ENCODE measurements around the gene TMEM203. TPM values are rescaled to one million over a fixed set of nuclear protein-coding genes. Genes with fewer than 3 reads are reported as not detected.

TMEM203 gene
- total RNA-seq, 2 donors from 2014 or later: 32.9 to 34.5 TPM

- ATAC-seq (no peak), DNase-seq (no peak)
- intact Hi-C loops (cut with DNase I): no loop called here
Observed at GRCh38 chr9:137204731-137205125, 720 bp downstream of the TMEM203 start.

GRCh38 chr9:137202966-137203365 is 2.5 kb downstream of the TMEM203 start:
- no peak for DNase-seq
- ATAC-seq: no peak
- intact Hi-C loops (cut with DNase I): no loop called here

- no peak for DNase-seq
- ATAC-seq: no peak
- intact Hi-C loops (cut with DNase I): no loop called here
Observed at GRCh38 chr9:137201205-137201868, 4.1 kb downstream of the TMEM203 start.

- ATAC-seq: peak; percentile 98
- intact Hi-C loops (cut with DNase I): no loop called here
- peak; percentile 100 for DNase-seq
Observed at GRCh38 chr9:137200311-137201204, 4.9 kb downstream of the TMEM203 start, which contains the start of gene TPRN. TPRN (minus strand) TSS chr9:137200741; CDS start chr9:137200711, 30 bp downstream.

GRCh38 chr9:137199411-137200121 is 5.9 kb downstream of the TMEM203 start:
- DNase-seq: no peak
- intact Hi-C loops (cut with DNase I): no loop called here
- no peak for ATAC-seq

- intact Hi-C loops (cut with DNase I): no loop called here
- DNase-seq (no peak), ATAC-seq (no peak)
Observed at GRCh38 chr9:137198902-137199283, 6.6 kb downstream of the TMEM203 start.

- DNase-seq (no peak), ATAC-seq (no peak)
- intact Hi-C loops (cut with DNase I): no loop called here
Observed at GRCh38 chr9:137198051-137198901, 7.2 kb downstream of the TMEM203 start.

- DNase-seq (no peak), ATAC-seq (no peak)
- intact Hi-C loops (cut with DNase I): no loop called here
Observed at GRCh38 chr9:137195525-137196220, 9.8 kb downstream of the TMEM203 start.

GRCh38 chr9:137194909-137195308 is 10.5 kb downstream of the TMEM203 start:
- intact Hi-C loops (cut with DNase I): no loop called here
- DNase-seq: no peak
- ATAC-seq: no peak

- ATAC-seq (no peak), DNase-seq (no peak)
- intact Hi-C loops (cut with DNase I): no loop called here
Observed at GRCh38 chr9:137194388-137194787, 11.1 kb downstream of the TMEM203 start.

GRCh38 chr9:137193771-137194170 is 11.7 kb downstream of the TMEM203 start:
- intact Hi-C loops (cut with DNase I): no loop called here
- ATAC-seq: no peak
- no peak for DNase-seq

GRCh38 chr9:137192859-137193258 is 12.6 kb downstream of the TMEM203 start:
- intact Hi-C loops (cut with DNase I): no loop called here
- ATAC-seq (no peak), DNase-seq (no peak)

GRCh38 chr9:137192448-137192780 is 13.0 kb downstream of the TMEM203 start:
- ATAC-seq: no peak
- intact Hi-C loops (cut with DNase I): no loop called here
- no peak for DNase-seq

- DNase-seq: no peak
Observed at GRCh38 chr9:137191691-137192447, 13.6 kb downstream of the TMEM203 start.

GRCh38 chr9:137191245-137191644 is 14.2 kb downstream of the TMEM203 start:
- DNase-seq (no peak), ATAC-seq (no peak)
- intact Hi-C loops (cut with DNase I): no loop called here

More at GRCh38 chr9:137191691-137192447, 13.6 kb downstream of the TMEM203 start:
- intact Hi-C loops (cut with DNase I): no loop called here
- ATAC-seq: no peak

- DNase-seq: no peak
- no peak for ATAC-seq
- intact Hi-C loops (cut with DNase I): no loop called here
Observed at GRCh38 chr9:137190315-137190856, 15.1 kb downstream of the TMEM203 start.

Data from left cardiac atrium (tissue), 4 donors.